NCI-H146 treated with DMSO at 0.1 percent for 48 hours (cell line): ENCODE data around the gene TRIP13.

ENCODE experiments used
- DNase-seq: peaks from one replicate; lab custom pipeline; 2025; ENCODE audit not compliant: unreplicated experiment; lab: John Stamatoyannopoulos, UW

Gene TRIP13

DNA sequence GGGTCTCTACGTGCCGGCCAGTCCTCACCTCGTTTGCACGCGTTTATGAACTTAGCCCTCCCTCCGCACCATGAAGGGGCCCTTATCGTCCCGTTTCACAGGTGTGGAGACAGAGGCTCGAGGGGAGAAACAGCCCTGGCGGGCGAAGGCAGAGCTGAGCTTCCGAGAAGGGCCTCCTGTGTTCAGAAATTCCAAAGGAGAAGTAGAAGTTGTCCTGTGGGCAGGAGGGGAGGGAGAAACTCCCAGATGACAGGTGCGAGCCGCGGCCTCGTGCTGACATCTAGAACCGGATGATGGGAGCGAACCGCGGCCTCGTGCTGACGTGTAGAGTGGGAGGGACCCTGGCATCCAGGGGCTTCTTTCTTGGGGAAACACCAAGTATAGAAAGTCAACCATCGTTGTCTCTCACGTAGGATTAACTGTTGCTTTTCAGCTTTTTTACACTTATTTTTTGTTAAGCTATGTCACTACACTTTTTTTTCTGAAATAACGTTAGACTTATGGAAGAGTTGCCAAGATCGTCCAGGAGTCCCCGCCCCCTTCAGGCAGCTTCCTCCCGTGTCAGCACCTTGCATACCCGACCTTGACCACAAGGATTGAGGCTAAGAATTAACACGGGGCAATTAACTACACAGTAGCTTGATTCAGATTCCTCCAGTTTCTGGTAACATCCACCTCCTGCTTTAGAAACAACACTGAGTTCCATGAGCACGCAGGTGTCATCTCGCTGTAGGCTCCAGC, 73.1 kb downstream of the TRIP13 start:
- DNase-seq, result no peak

- no peak for DNase-seq
Observed at GRCh38 chr5:966345-966710, 73.6 kb downstream of the TRIP13 start.

GRCh38 chr5:966941-967340, 74.3 kb downstream of the TRIP13 start:
- no peak for DNase-seq
